H1 (cell line): ENCODE measurements around the gene ALAS1. TPM values are rescaled to one million over a fixed set of nuclear protein-coding genes. Genes with fewer than 3 reads are reported as not detected.

Experiments
- CTCF ChIA-PET: fragments of 300-600 bp; sonication (Branson Sonifier 250); formaldehyde crosslinking; loops from one replicate; lab custom pipeline; 2021; ENCODE audit not compliant: partially characterized antibody; lab: Charles Lee
- POLR2A ChIA-PET: fragments of 300-600 bp; sonication (Branson Sonifier 250); formaldehyde crosslinking; loops from one replicate; lab custom pipeline; 2021; ENCODE audit warnings: inconsistent platforms; ENCODE audit not compliant: partially characterized antibody; lab: Charles Lee
- DNase-seq, 2 experiments: peaks; one replicate each; pipeline versions ENCODE4 v3.0.0 to v3.0.0-alpha.2; 2010 to 2022; ENCODE audit warnings: low spot score in 2 of 2, low read depth in 1 of 2, mixed read lengths in 1 of 2
- FAIRE-seq: peaks from 2 replicates; lab custom pipeline; 2011; peaks lifted over from hg19 to GRCh38; lab: Jason Lieb, UNC
- H2AFZ ChIP-seq: 2 replicates; pipeline ENCODE4 v1.8.1; 2012; ENCODE audit warnings: low read length, inconsistent platforms
- H2AK5ac ChIP-seq: 2 replicates; pipeline ENCODE4 v1.6.1; 2013; ENCODE audit warnings: low read depth, low read length
- H2BK120ac ChIP-seq: replicated peaks from 2 replicates; pipeline ENCODE3; 2013; ENCODE audit warnings: low read depth, low read length, inconsistent platforms
- H2BK12ac ChIP-seq: 2 replicates; pipeline ENCODE4 v1.6.1; 2013; ENCODE audit warnings: low read depth, low read length
- H2BK15ac ChIP-seq: 2 replicates; pipeline ENCODE4 v1.6.1; 2013; ENCODE audit warnings: low read length
- H2BK20ac ChIP-seq: 2 replicates; pipeline ENCODE4 v1.6.1; 2013; ENCODE audit warnings: low read length
- H2BK5ac ChIP-seq: 2 replicates; pipeline ENCODE4 v1.6.1; 2013; ENCODE audit warnings: low read depth, low read length
- H3K14ac ChIP-seq: 2 replicates; pipeline ENCODE4 v1.6.1; 2013; ENCODE audit warnings: inconsistent platforms; ENCODE audit not compliant: insufficient read length
- H3K18ac ChIP-seq: 2 replicates; pipeline ENCODE4 v1.6.1; 2013; ENCODE audit warnings: low read length; ENCODE audit errors: extremely low read depth
- H3K23ac ChIP-seq: 2 replicates; pipeline ENCODE4 v1.6.1; 2013; ENCODE audit warnings: inconsistent platforms; ENCODE audit not compliant: insufficient read length
- H3K23me2 ChIP-seq: 2 replicates; pipeline ENCODE4 v1.6.1; 2013; ENCODE audit warnings: low read depth, low read length
- H3K27ac ChIP-seq: 2 replicates; pipeline ENCODE4 v1.6.1; 2011; ENCODE audit warnings: low read depth, low read length, inconsistent platforms
- H3K27me3 ChIP-seq, 4 experiments: replicated peaks in 1 of 4; 1 replicate in 1 of 4; 2 replicates in 3 of 4; pipeline versions ENCODE4 v1.6.1 to v1.8.1; 2011 to 2013; ENCODE audit warnings: low read length in 3 of 4, mild to moderate bottlenecking in 3 of 4, inconsistent platforms in 2 of 4, mixed read lengths in 2 of 4, moderate library complexity in 1 of 4; ENCODE audit not compliant: control insufficient read depth in 3 of 4, insufficient read depth in 3 of 4; ENCODE audit errors: extremely low read depth in 1 of 4
- H3K36me3 ChIP-seq, 4 experiments: 2 replicates each; pipeline versions ENCODE4 v1.6.1 to v1.8.1; 2011 to 2013; ENCODE audit warnings: mild to moderate bottlenecking in 4 of 4, low read length in 3 of 4, moderate library complexity in 2 of 4, control low read depth in 1 of 4, inconsistent platforms in 1 of 4; ENCODE audit not compliant: insufficient read depth in 4 of 4, control insufficient read depth in 2 of 4
- H3K4ac ChIP-seq: replicated peaks from 2 replicates; pipeline ENCODE3; 2013; ENCODE audit warnings: low read length, low read depth, mixed read lengths, inconsistent platforms; ENCODE audit not compliant: insufficient read length
- H3K4me1 ChIP-seq, 4 experiments: replicated peaks in 1 of 4; 1 replicate in 1 of 4; 2 replicates in 3 of 4; pipeline versions ENCODE4 v1.6.1 to v1.8.1; 2011 to 2013; ENCODE audit warnings: low read length in 3 of 4, inconsistent platforms in 2 of 4, mixed read lengths in 1 of 4; ENCODE audit not compliant: insufficient read depth in 4 of 4, control insufficient read depth in 3 of 4
- H3K4me2 ChIP-seq, 2 experiments: 2 replicates each; pipeline versions ENCODE4 v1.6.1 to v1.8.1; 2011 to 2013; ENCODE audit warnings: low read depth in 2 of 2, low read length in 2 of 2, control low read depth in 1 of 2, inconsistent platforms in 1 of 2, mild to moderate bottlenecking in 1 of 2; ENCODE audit not compliant: insufficient read depth in 1 of 2
- H3K4me3 ChIP-seq, 4 experiments: fragments of 200-600, 300-600 bp in 1 of 4; sonication (generic), shearing (Covaris generic), sonication (Bioruptor Twin) in 1 of 4; 2 replicates each; pipeline versions ENCODE4 v1.5.1 to v1.8.1; 2011 to 2016; ENCODE audit warnings: low read length in 4 of 4, low read depth in 3 of 4, control low read depth in 2 of 4, inconsistent platforms in 2 of 4, mild to moderate bottlenecking in 2 of 4, mixed read lengths in 1 of 4, moderate library complexity in 1 of 4; ENCODE audit not compliant: insufficient read depth in 2 of 4; ENCODE audit errors: extremely low read depth in 1 of 4
- H3K56ac ChIP-seq: replicated peaks from 2 replicates; pipeline ENCODE3; 2013; ENCODE audit warnings: low read depth, mild to moderate bottlenecking, mixed read lengths, low read length, inconsistent platforms; ENCODE audit not compliant: insufficient read length
- H3K79me1 ChIP-seq: 2 replicates; pipeline ENCODE4 v1.6.1; 2013; ENCODE audit warnings: low read depth, low read length, control low read depth
- H3K79me2 ChIP-seq, 2 experiments: 2 replicates each; pipeline versions ENCODE4 v1.6.1 to v1.8.1; 2012 to 2013; ENCODE audit warnings: low read length in 2 of 2, mild to moderate bottlenecking in 2 of 2, inconsistent platforms in 1 of 2; ENCODE audit not compliant: insufficient read depth in 2 of 2, control insufficient read depth in 1 of 2
- H3K9ac ChIP-seq, 4 experiments: replicated peaks in 1 of 4; 1 replicate in 1 of 4; 2 replicates in 3 of 4; pipeline versions ENCODE4 v1.6.1 to v1.8.1; 2011 to 2013; ENCODE audit warnings: low read depth in 3 of 4, low read length in 3 of 4, control low read depth in 2 of 4, mild to moderate bottlenecking in 2 of 4, moderate library complexity in 2 of 4, inconsistent platforms in 1 of 4; ENCODE audit errors: extremely low read depth in 1 of 4
- H3K9me3 ChIP-seq, 2 experiments: 2 replicates each; pipeline versions ENCODE4 v1.6.1 to v1.8.1; 2012 to 2013; ENCODE audit warnings: mild to moderate bottlenecking in 2 of 2, moderate library complexity in 2 of 2, control low read depth in 1 of 2, inconsistent platforms in 1 of 2, low read depth in 1 of 2, low read length in 1 of 2, mixed read lengths in 1 of 2; ENCODE audit not compliant: insufficient read depth in 2 of 2
- H4K20me1 ChIP-seq, 2 experiments: replicated peaks in 1 of 2; 2 replicates each; pipeline versions ENCODE3 to v1.8.1; 2011 to 2013; ENCODE audit warnings: inconsistent platforms in 2 of 2, low read length in 2 of 2, mild to moderate bottlenecking in 1 of 2; ENCODE audit not compliant: insufficient read depth in 2 of 2, control insufficient read depth in 1 of 2
- H4K5ac ChIP-seq: 2 replicates; pipeline ENCODE4 v1.6.1; 2013; ENCODE audit warnings: low read length, low read depth, mixed read lengths, inconsistent platforms; ENCODE audit not compliant: insufficient read length
- H4K8ac ChIP-seq: 2 replicates; pipeline ENCODE4 v1.8.0; 2013; ENCODE audit warnings: mild to moderate bottlenecking, moderate library complexity, low read length, inconsistent platforms; ENCODE audit not compliant: insufficient read depth; ENCODE audit errors: extremely low read depth
- H4K91ac ChIP-seq: replicated peaks from 2 replicates; pipeline ENCODE3; 2013; ENCODE audit warnings: low read length, mixed read lengths, inconsistent platforms; ENCODE audit not compliant: insufficient read length
- CHD2 ChIP-seq: IDR thresholded peaks from 2 replicates; pipeline ENCODE4 v1.6.1; 2012; ENCODE audit warnings: low read length, improper control_type of control experiment
- CREB1 ChIP-seq: IDR thresholded peaks from 2 replicates; pipeline ENCODE4 v1.6.1; 2012; ENCODE audit warnings: inconsistent platforms
- EZH2 ChIP-seq: fragments of 200-600 bp; sonication (generic); IDR thresholded peaks from 2 replicates; pipeline ENCODE4 v1.7.1; 2012; ENCODE audit warnings: low read depth, mild to moderate bottlenecking, moderate library complexity, low read length, inconsistent platforms; ENCODE audit not compliant: severe bottlenecking
- JUN ChIP-seq: IDR thresholded peaks from 2 replicates; pipeline ENCODE4 v1.6.1; 2011; ENCODE audit warnings: low read depth, mild to moderate bottlenecking, improper control_type of control experiment, low read length
- JUND ChIP-seq: IDR thresholded peaks from 2 replicates; pipeline ENCODE4 v1.6.1; 2011; ENCODE audit warnings: mild to moderate bottlenecking, improper control_type of control experiment, low read length
- NRF1 ChIP-seq: IDR thresholded peaks from 2 replicates; pipeline ENCODE4 v1.6.1; 2011; ENCODE audit warnings: mild to moderate bottlenecking, low read depth, low read length, improper control_type of control experiment
- PHF8 ChIP-seq: fragments of 200-600 bp; sonication (generic); conservative IDR thresholded peaks from 2 replicates; pipeline ENCODE4 v1.7.1; 2012; ENCODE audit warnings: low read depth, mild to moderate bottlenecking, inconsistent platforms, low read length, moderate library complexity
- WGBS, 2 experiments: shearing (Covaris generic) in 1 of 2; methylation state at CpG; one replicate each; pipeline versions ENCODE4 v1.1.6 to v1.1.7; 2013 to 2015; ENCODE audit warnings: low lambda C conversion rate in 2 of 2, mixed read lengths in 2 of 2, inconsistent platforms in 1 of 2, low coverage in 1 of 2, missing lambda C conversion rate in 1 of 2; ENCODE audit not compliant: insufficient replicate concordance in 2 of 2, insufficient coverage in 1 of 2, insufficient read length in 1 of 2; ENCODE audit errors: extremely low coverage in 1 of 2, missing lambda C conversion rate in 1 of 2; 5-methylcytosine and 5-hydroxymethylcytosine counted together
- polyA plus RNA-seq, 7 experiments: library from polyadenylated mRNA; depleted of rRNA in 3 of 7; stranded (reverse) in 5 of 7; unstranded in 2 of 7; fragments of >200 nt in 5 of 7; fragments of 200-250 nt in 2 of 7; gene quantifications; 1 replicate in 5 of 7; 2 replicates in 1 of 7; 4 replicates in 1 of 7; pipeline versions ENCODE4 v1.2.1 to v1.2.3, GENCODE V29; 2011 to 2013; ENCODE audit warnings: missing spikeins in 2 of 7, mixed read lengths in 2 of 7
- total RNA-seq: library from RNA; stranded (reverse); fragmentation: NEBNext Ultra II Directional; extraction: Animal tissue kit (Norgen Biotek cat#: 25700); gene quantifications from 2 replicates; pipeline ENCODE4 v1.2.1, GENCODE V29; 2021

Gene ALAS1
- total and polyA plus RNA-seq, 2 of the 8 experiments (the other 6 are each of a cell fraction or from before 2014, with no cell fraction given), result 45.9 to 84.4 TPM

DNA sequence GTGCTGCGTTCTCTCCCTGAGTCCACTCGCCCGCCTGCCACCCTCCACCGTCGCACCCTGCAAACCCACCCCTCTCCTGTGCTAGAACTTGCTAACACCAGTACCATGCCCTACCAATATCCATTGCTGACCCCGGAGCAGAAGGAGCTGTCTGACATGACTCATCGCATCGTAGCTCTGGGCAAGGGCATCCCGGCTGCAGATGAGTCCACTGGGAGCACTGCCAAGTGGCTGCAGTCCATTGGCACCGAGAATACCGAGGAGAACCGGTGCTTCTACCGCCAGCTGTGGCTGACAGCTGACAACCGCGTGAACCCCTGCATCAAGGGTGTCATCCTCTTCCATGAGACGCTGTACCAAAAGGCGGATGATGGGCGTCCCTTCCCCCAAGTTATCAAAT lies 4.9 kb upstream of the ALAS1 start:
- no peaks in the 10 kb centered on the region for H4K20me1 ChIP-seq
- no peak overlapping the region for H3K27ac ChIP-seq
- H3K23ac ChIP-seq, result no peak overlapping the region
- CTCF ChIA-PET, result interaction anchor here (0.7 to 1.4 kb wide), 4 partner anchors 32 to 185 kb away, joined by 3 read pairs; no protein-coding TSS in a partner anchor
- H3K18ac ChIP-seq, result no peak overlapping the region; the same call in 1 of the 2 replicates
- 93% methylated on average over 18 of the region's 18 CpGs; no CpG with 5 or more reads in 1 of the 2 experiments for WGBS, 2 experiments
- TF ChIP-seq EZH2 (no peak), CREB1 (no peak), JUN (no peak), JUND (no peak), NRF1 (no peak), PHF8 (no peak), CHD2 (no peak)
- H3K4me1 ChIP-seq, result peaks cover 0 to 10% (median 5%) of the 10 kb centered on the region in 4 experiments; a peak in 6 of 7 replicates
- no peak overlapping the region for H3K14ac ChIP-seq
- H3K9ac ChIP-seq, result no peak overlapping the region
- POLR2A ChIA-PET, result interaction anchor here (0.9 to 1.6 kb wide), 3 partner anchors 39 to 201 kb away, joined by 3 to 5 read pairs (median 3); partner anchors contain the start of genes POC1A and WDR82
- no peaks in the 10 kb centered on the region; the same call in 1 of the 2 replicates for H3K79me1 ChIP-seq
- H3K79me2 ChIP-seq, result no peaks in the 10 kb centered on the region
- no peak overlapping the region for H2BK5ac ChIP-seq
- H3K56ac ChIP-seq, result no peak overlapping the region
- no peaks in the 10 kb centered on the region for H3K36me3 ChIP-seq
- H3K4ac ChIP-seq, result no peak overlapping the region
- no peak overlapping the region for H2BK15ac ChIP-seq
- FAIRE-seq, result no peak
- no peak overlapping the region for H3K4me3 ChIP-seq
- no peak for DNase-seq
- no peak overlapping the region for H2BK120ac ChIP-seq
- no peaks in the 10 kb centered on the region for H3K23me2 ChIP-seq
- no peaks in the 10 kb centered on the region for H3K9me3 ChIP-seq
- H3K4me2 ChIP-seq, result no peak overlapping the region
- no peak overlapping the region for H4K5ac ChIP-seq
- H4K8ac ChIP-seq, result no peak overlapping the region
- no peak overlapping the region for H2BK20ac ChIP-seq
- H2BK12ac ChIP-seq, result no peak overlapping the region
- H2AFZ ChIP-seq, result no peak overlapping the region
- no peak overlapping the region for H4K91ac ChIP-seq
- H2AK5ac ChIP-seq, result no peak overlapping the region
- H3K27me3 ChIP-seq, result peaks cover 0 to 3% (median under 1%) of the 10 kb centered on the region in 4 experiments; a peak in 4 of 7 replicates
